Keratinocyte (primary cell): ENCODE results near the gene IFT122. TPM values are rescaled to one million over a fixed set of nuclear protein-coding genes. Genes with fewer than 3 reads are reported as not detected.

Source experiments
- DNase-seq: peaks from one replicate; pipeline ENCODE4 v3.0.0-alpha.2; 2011; ENCODE audit warnings: low read depth, missing footprints, low spot score
- FAIRE-seq: peaks from 2 replicates; lab custom pipeline; 2011; peaks lifted over from hg19 to GRCh38; lab: Jason Lieb, UNC
- H2AFZ ChIP-seq: 2 replicates; pipeline ENCODE4 v1.6.0; 2012; ENCODE audit warnings: low read length, control low read depth, inconsistent platforms; ENCODE audit not compliant: control insufficient read depth
- H3K27ac ChIP-seq: 2 replicates; pipeline ENCODE4 v1.5.1; 2011; ENCODE audit warnings: low read length; ENCODE audit not compliant: control insufficient read depth, insufficient read depth
- H3K27me3 ChIP-seq: 3 replicates; pipeline ENCODE4 v1.6.0; 2011; ENCODE audit warnings: low read length; ENCODE audit not compliant: control insufficient read depth, insufficient read depth; ENCODE audit errors: extremely low read depth
- H3K36me3 ChIP-seq, 2 experiments: 2 replicates in 1 of 2; 3 replicates in 1 of 2; pipeline ENCODE4 v1.5.1; 2011; ENCODE audit warnings: low read length in 2 of 2, mild to moderate bottlenecking in 1 of 2; ENCODE audit not compliant: control insufficient read depth in 2 of 2, insufficient read depth in 2 of 2; ENCODE audit errors: extremely low read depth in 1 of 2
- H3K4me1 ChIP-seq: 3 replicates; pipeline ENCODE4 v1.5.1; 2011; ENCODE audit warnings: low read length; ENCODE audit not compliant: control insufficient read depth, insufficient read depth; ENCODE audit errors: extremely low read depth
- H3K4me2 ChIP-seq: 3 replicates; pipeline ENCODE4 v1.6.0; 2011; ENCODE audit warnings: low read depth, low read length; ENCODE audit not compliant: control insufficient read depth, insufficient read depth; ENCODE audit errors: extremely low read depth
- H3K4me3 ChIP-seq, 3 experiments: fragments of 200-600 bp in 1 of 3; sonication (generic) in 1 of 3; 2 replicates in 2 of 3; 3 replicates in 1 of 3; pipeline ENCODE4 v1.5.1; 2011 to 2016; ENCODE audit warnings: low read length in 3 of 3, mild to moderate bottlenecking in 3 of 3, control low read depth in 2 of 3, inconsistent platforms in 1 of 3, low read depth in 1 of 3, mixed read lengths in 1 of 3, mixed run types in 1 of 3, moderate library complexity in 1 of 3; ENCODE audit not compliant: control insufficient read depth in 2 of 3, insufficient read depth in 2 of 3; ENCODE audit errors: extremely low read depth in 1 of 3
- H3K79me2 ChIP-seq: 2 replicates; pipeline ENCODE4 v1.6.0; 2012; ENCODE audit warnings: low read length; ENCODE audit not compliant: control insufficient read depth, insufficient read depth
- H3K9ac ChIP-seq: 3 replicates; pipeline ENCODE4 v1.6.0; 2011; ENCODE audit warnings: low read length; ENCODE audit not compliant: control insufficient read depth, insufficient read depth; ENCODE audit errors: extremely low read depth
- H3K9me1 ChIP-seq: 3 replicates; pipeline ENCODE4 v1.6.0; 2011; ENCODE audit warnings: low read length; ENCODE audit not compliant: control insufficient read depth, insufficient read depth; ENCODE audit errors: extremely low read depth
- H3K9me3 ChIP-seq: 2 replicates; pipeline ENCODE4 v1.5.1; 2012; ENCODE audit warnings: low read depth, low read length; ENCODE audit not compliant: control insufficient read depth
- H4K20me1 ChIP-seq: 3 replicates; pipeline ENCODE4 v1.6.0; 2011; ENCODE audit warnings: low read length; ENCODE audit not compliant: control insufficient read depth, insufficient read depth; ENCODE audit errors: extremely low read depth
- CTCF ChIP-seq, 3 experiments: IDR thresholded peaks in 1 of 3; conservative IDR thresholded peaks in 1 of 3; optimal IDR thresholded peaks in 1 of 3; 2 replicates in 2 of 3; 3 replicates in 1 of 3; pipeline versions ENCODE3 to v1.5.1; 2011; ENCODE audit warnings: low read length in 3 of 3, mild to moderate bottlenecking in 3 of 3, moderate library complexity in 2 of 3, control low read depth in 1 of 3, inconsistent platforms in 1 of 3; ENCODE audit not compliant: insufficient read depth in 2 of 3; ENCODE audit errors: extremely low read depth in 1 of 3
- EZH2 ChIP-seq: IDR thresholded peaks from one replicate; pipeline ENCODE4 v1.6.1; 2012; ENCODE audit warnings: inconsistent platforms, mild to moderate bottlenecking, low read length, moderate library complexity
- dilution Hi-C: fragments of 300-500 bp; cut with MboI; formaldehyde crosslinking; loops from one replicate; pipeline ENCODE4 v1.7.0; 2020; ENCODE audit warnings: low sequenced_read_pairs; ENCODE audit not compliant: extremely low pct_ligation_motif_present
- polyA plus RNA-seq, 5 experiments: library from polyadenylated mRNA; depleted of rRNA in 3 of 5; stranded (reverse) in 3 of 5; stranded (forward) in 1 of 5; unstranded in 1 of 5; fragments of >200 nt; gene quantifications; 1 replicate in 1 of 5; 2 replicates in 3 of 5; 3 replicates in 1 of 5; pipeline versions ENCODE4 v1.2.1 to v1.2.3, GENCODE V29; 2011 to 2012; ENCODE audit warnings: missing spikeins in 2 of 5, low read depth in 1 of 5, low replicate concordance in 1 of 5

The IFT122 gene
- polyA plus RNA-seq, 1 donor (not counting 4 experiments of a cell fraction or from before 2014, with no cell fraction given) = 7.1 TPM

- DNase-seq (no peak), FAIRE-seq (no peak)
- Histone ChIP-seq H3K36me3 (peaks cover 0 to 3% of the 10 kb centered on the region in 2 experiments), H3K79me2 (no peaks in the 10 kb centered on the region), H3K4me1 (no peaks in the 10 kb centered on the region), H4K20me1 (no peaks in the 10 kb centered on the region), H3K4me3 (no peak overlapping the region), H3K27me3 (no peaks in the 10 kb centered on the region), H3K9me3 (no peaks in the 10 kb centered on the region), H3K27ac (no peak overlapping the region), H3K9me1 (no peaks in the 10 kb centered on the region), H2AFZ (no peak overlapping the region), H3K9ac (no peak overlapping the region), H3K4me2 (no peak overlapping the region)
- dilution Hi-C loops = no loop called here
- TF ChIP-seq EZH2 = no peak
- no peak for TF ChIP-seq CTCF (optimal IDR thresholded peaks at IDR 0.05 in 1 of 3, IDR thresholded peaks at IDR 0.05 in 1 of 3, conservative IDR thresholded peaks at IDR 0.05 in 1 of 3; ENCODE audit: extremely low read depth in 1 of 3, insufficient read depth in 2 of 3, low read length in 3 of 3)
Observed at GRCh38 chr3:129461461-129462146, 21.6 kb downstream of the IFT122 start.

- FAIRE-seq = no peak
- Histone ChIP-seq H3K4me1 (no peaks in the 10 kb centered on the region), H3K4me2 (no peak overlapping the region), H3K9ac (no peak overlapping the region), H3K27ac (no peak overlapping the region), H4K20me1 (no peaks in the 10 kb centered on the region), H3K36me3 (peaks cover 0 to 3% of the 10 kb centered on the region in 2 experiments), H2AFZ (no peak overlapping the region), H3K27me3 (no peaks in the 10 kb centered on the region), H3K9me3 (no peaks in the 10 kb centered on the region), H3K79me2 (no peaks in the 10 kb centered on the region), H3K4me3 (no peak overlapping the region), H3K9me1 (no peaks in the 10 kb centered on the region)
- dilution Hi-C loops = no loop called here
- no peak for TF ChIP-seq EZH2
- no peak for TF ChIP-seq CTCF (optimal IDR thresholded peaks at IDR 0.05 in 1 of 3, IDR thresholded peaks at IDR 0.05 in 1 of 3, conservative IDR thresholded peaks at IDR 0.05 in 1 of 3; ENCODE audit: extremely low read depth in 1 of 3, insufficient read depth in 2 of 3, low read length in 3 of 3)
- no peak for DNase-seq
Observed at GRCh38 chr3:129462361-129462968, 22.4 kb downstream of the IFT122 start.
